GM23338 (cell line): ENCODE measurements around the gene ZDHHC20.

Experiments
- CTCF ChIP-seq, 2 experiments: fragments of 200-600 bp in 1 of 2; sonication (generic) in 1 of 2; conservative IDR thresholded peaks; 2 replicates each; pipeline versions ENCODE4 v1.5.1 to v1.6.1; 2016 to 2017; ENCODE audit warnings: antibody characterized with exemption in 2 of 2, low read depth in 2 of 2, mild to moderate bottlenecking in 2 of 2, moderate library complexity in 1 of 2
- EZH2 ChIP-seq: fragments of 200-600 bp; sonication (generic); IDR thresholded peaks from one replicate; pipeline ENCODE4 v1.8.0; 2017; ENCODE audit warnings: antibody characterized with exemption, mild to moderate bottlenecking, low read depth; ENCODE audit not compliant: unreplicated experiment
- JUNB ChIP-seq: IDR thresholded peaks from one replicate; pipeline ENCODE4 v1.6.1; 2016; ENCODE audit warnings: antibody characterized with exemption; ENCODE audit not compliant: unreplicated experiment
- POLR2AphosphoS5 ChIP-seq: IDR thresholded peaks from 2 replicates; pipeline ENCODE4 v1.6.1; 2016; ENCODE audit warnings: antibody characterized with exemption, low read depth
- STAT1 ChIP-seq: IDR thresholded peaks from one replicate; pipeline ENCODE4 v1.6.1; 2016; ENCODE audit warnings: antibody characterized with exemption; ENCODE audit not compliant: unreplicated experiment

- TF ChIP-seq POLR2AphosphoS5 = no peak
- TF ChIP-seq CTCF (conservative IDR thresholded peaks at IDR 0.05; ENCODE audit: low read depth in 2 of 2) = no peak
- no peak for TF ChIP-seq STAT1
- no peak for TF ChIP-seq EZH2
- TF ChIP-seq JUNB = no peak
Observed at GRCh38 chr13:21481359-21481758, 22.3 kb upstream of the ZDHHC20 start.
